Fibroblast of gingiva (primary cell): ENCODE measurements around the gene CHKB.

Experiments
- DNase-seq: peaks from one replicate; pipeline ENCODE4 v3.0.0-alpha.2; 2011; ENCODE audit warnings: low read depth

CHKB gene

GRCh38 chr22:50574383-50574755 is 8.3 kb downstream of the CHKB start:
- DNase-seq: no peak

GRCh38 chr22:50573491-50574382 is 8.9 kb downstream of the CHKB start:
- no peak for DNase-seq

- no peak for DNase-seq
Observed at GRCh38 chr22:50572965-50573364, 9.7 kb downstream of the CHKB start.

GRCh38 chr22:50571264-50572175 is 11.1 kb downstream of the CHKB start:
- DNase-seq: no peak

GRCh38 chr22:50570861-50571260 is 11.8 kb downstream of the CHKB start:
- DNase-seq: no peak

- no peak for DNase-seq
Observed at GRCh38 chr22:50569896-50570535, 12.6 kb downstream of the CHKB start.

GRCh38 chr22:50569041-50569459 is 13.6 kb downstream of the CHKB start:
- no peak for DNase-seq

- DNase-seq: no peak
Observed at GRCh38 chr22:50568626-50569025, 14.0 kb downstream of the CHKB start.

GRCh38 chr22:50567721-50568252 is 14.9 kb downstream of the CHKB start:
- DNase-seq: no peak

- DNase-seq: no peak
Observed at GRCh38 chr22:50564289-50564688, 18.4 kb downstream of the CHKB start.

- DNase-seq: no peak
Observed at GRCh38 chr22:50563413-50564160, 19.1 kb downstream of the CHKB start.

- peak; percentile 79 for DNase-seq
Observed at GRCh38 chr22:50562523-50563412, 19.9 kb downstream of the CHKB start, which contains the start of gene SYCE3. SYCE3 (minus strand) TSS chr22:50562919; CDS start chr22:50556405, 6,514 bp downstream.

GRCh38 chr22:50561401-50562358 is 21.0 kb downstream of the CHKB start:
- no peak for DNase-seq

- no peak for DNase-seq
Observed at GRCh38 chr22:50560034-50560433, 22.6 kb downstream of the CHKB start.

GRCh38 chr22:50556703-50557102 is 25.9 kb downstream of the CHKB start:
- DNase-seq: no peak

- DNase-seq: no peak
Observed at GRCh38 chr22:50553310-50553709, 29.3 kb downstream of the CHKB start.

- no peak for DNase-seq
Observed at GRCh38 chr22:50551160-50551752, 31.4 kb downstream of the CHKB start.

GRCh38 chr22:50550395-50550794 is 32.3 kb downstream of the CHKB start:
- no peak for DNase-seq
